GM21786 (cell line): ENCODE measurements around the gene TTC28.
"Not testable (repeated sequence)": the region's sequence is repeated elsewhere in the genome, so short reads cannot be mapped to it uniquely, and the experiment has no call there.

Source experiments
- ATAC-seq: cut with Tn5 transposase; IDR thresholded peaks from one replicate; pipeline ENCODE4 v1.9.1; 2021; ENCODE audit not compliant: unreplicated experiment

The TTC28 gene

DNA sequence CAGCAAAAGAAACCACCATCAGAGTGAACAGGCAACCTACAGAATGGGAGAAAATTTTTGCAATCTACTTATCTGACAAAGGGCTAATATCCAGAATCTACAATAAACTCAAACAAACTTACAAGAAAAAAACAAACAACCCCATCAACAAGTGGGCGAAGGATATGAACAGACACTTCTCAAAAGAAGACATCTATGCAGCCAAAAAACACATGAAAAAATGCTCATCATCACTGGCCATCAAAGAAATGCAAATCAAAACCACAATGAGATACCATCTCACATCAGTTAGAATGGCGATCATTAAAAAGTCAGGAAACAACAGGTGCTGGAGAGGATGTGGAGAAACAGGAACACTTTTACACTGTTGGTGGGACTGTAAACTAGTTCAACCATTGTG is 188.4 kb downstream of the TTC28 start:
- ATAC-seq = not testable (repeated sequence)

DNA sequence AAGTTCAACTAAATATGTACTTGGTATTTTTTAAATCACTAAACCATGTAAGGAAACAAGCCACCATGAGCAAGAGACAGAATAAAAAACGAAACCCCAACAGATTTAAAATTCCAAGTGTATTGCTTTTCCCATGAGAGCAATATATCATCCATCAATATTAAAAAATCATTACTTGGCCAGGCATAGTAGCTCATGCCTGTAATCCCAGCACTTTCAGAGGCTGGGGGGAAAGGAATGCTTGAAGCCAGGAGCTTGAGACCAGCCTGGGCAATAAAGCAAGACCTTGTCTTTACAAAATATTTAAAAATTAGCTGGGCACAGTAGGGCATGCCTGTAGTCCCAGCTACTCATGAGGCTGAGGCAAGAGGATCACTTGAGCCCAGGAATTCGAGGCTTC is 190.8 kb downstream of the TTC28 start:
- ATAC-seq = no peak

DNA sequence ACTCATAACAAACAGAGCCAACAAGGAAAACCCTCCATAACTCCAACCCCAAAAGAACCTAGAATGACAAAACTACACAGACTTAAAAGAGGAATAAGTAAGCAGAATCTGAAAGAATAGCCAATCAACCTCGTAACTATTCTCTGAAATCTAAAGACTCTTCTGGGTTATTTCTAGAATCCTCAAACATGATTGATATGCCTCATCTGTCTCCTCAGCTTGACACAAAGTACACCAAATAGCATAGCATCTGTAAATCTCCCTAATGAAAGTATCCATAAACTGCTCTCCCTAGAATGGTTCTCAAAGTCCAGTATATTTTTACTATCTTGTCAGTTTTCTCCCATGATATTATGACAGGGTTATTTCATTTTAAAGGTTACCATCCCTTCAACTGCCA is 195.0 kb downstream of the TTC28 start:
- ATAC-seq = no peak

DNA sequence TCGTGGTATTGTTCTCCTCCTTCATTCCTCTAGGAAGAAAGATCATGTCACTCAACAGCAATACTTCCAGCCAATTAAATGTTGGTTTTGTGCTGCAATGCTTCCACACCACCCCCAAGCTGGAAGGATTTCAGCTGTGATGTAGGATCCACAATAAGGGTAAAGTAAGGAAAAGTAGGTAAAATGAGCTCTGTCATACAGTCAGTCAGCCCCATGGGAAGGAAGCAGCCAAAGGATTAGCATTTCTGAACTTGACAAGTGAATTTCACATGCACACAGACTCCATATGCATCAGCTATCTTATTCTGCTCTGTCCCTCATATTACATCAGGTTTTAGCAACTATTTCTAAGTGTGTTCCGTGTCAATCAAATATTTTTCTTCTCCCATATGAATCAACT is 197.9 kb downstream of the TTC28 start:
- no peak for ATAC-seq

DNA sequence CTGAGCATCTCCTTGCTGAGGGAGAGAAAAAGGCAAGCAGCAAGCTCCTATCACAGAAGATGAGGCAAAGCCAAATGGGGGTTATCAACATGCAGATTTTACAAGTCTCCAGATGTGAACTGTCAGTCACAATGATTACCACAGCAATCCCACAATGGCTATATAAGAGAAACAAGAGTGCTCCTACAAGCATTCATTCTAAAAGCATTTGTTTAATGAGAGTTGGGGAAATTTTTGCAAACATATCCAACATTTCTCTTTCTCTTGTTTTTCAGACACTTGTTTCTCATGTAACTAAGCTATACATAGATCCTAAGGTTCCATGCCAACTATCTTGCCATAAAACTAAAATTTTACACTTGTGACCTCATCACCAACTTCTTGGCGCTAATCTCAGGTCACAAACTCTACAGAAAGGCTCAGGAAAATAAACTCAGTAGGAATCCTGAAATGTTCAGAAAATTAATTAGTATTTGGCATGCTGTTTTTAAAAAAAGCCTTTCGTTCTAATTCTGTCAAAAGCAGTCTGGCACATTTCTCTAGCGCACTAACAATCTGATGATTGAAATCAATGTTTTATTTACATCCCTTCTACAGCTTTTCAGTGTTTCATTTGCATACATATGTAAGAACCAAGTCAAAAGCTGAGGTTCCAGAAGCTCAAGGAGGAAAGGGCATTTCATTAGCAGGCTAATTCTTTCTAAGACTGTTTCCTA is 199.5 kb downstream of the TTC28 start:
- ATAC-seq = no peak

DNA sequence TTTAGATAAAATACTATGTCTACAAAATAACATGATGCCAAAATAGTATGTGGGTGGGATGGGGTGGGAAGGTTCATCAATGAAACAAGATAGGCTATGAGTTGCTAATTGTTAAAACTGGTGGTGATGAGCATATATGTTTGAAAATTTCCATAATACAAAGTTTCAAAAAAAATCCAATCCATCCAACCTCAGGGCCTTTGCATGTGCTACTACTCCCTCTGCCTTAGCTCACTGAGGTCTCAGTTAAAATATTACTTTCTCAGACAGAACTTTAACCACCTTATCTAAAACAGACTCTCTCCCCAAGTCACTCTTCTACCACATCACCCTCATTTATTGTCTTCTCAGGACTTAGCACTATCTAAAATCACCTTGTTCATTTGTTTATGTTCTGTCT is 201.1 kb downstream of the TTC28 start:
- no peak for ATAC-seq

DNA sequence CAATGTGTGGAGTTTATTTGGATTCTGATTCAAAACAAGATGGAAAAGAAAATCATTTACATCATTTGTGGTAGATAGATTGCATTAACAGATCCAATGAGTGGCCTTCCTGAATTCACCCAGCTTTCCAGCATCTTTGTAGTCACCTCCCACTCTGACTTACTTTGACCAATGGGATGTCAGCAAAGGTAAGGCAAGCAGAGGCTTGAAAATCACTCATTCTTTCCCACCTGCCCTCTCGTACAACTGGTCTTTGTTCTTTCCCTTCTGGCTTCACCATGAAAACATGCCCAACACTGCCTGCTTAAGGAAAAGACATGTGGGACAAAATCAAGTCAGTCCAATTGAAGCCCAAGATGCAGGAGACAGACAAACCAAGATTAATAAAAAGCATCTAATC is 202.1 kb downstream of the TTC28 start:
- ATAC-seq = no peak

DNA sequence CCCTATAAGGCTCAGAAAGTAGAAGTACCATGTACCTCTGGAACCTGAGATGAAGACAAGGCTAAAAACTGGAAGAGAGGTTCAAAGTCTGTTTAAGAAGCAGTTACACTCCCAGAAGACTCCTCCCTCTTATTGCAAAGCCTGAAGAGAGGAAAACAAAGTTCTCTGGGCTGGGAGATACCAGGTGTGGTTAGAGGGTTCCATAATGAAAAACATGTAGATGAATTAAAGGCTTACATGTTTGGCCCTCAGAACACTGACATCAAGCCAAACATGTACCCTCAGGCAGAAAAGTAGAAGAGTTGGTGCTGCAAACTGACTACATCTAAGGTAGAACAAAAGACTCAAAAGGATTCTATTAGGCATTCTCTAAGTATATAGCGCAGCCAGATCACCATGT is 205.3 kb downstream of the TTC28 start:
- ATAC-seq = no peak

DNA sequence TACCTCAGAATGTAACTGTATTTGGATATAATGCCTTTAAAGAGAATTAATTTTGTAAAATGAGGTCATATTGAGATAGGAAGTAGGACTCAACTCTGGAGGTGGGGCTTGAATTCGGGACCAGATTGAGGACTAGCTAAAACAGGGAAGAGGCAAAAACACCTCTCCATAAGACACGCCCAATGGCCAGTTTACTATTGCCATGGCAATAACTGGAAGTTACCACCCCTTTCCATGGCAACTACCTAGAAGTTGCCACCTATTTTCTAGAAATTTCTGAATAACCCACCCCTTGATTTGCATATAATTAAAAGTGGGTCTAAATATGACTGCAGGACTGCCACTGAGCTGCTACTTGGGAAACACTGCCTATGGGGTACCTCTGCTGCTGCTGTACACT is 206.4 kb downstream of the TTC28 start:
- no peak for ATAC-seq

DNA sequence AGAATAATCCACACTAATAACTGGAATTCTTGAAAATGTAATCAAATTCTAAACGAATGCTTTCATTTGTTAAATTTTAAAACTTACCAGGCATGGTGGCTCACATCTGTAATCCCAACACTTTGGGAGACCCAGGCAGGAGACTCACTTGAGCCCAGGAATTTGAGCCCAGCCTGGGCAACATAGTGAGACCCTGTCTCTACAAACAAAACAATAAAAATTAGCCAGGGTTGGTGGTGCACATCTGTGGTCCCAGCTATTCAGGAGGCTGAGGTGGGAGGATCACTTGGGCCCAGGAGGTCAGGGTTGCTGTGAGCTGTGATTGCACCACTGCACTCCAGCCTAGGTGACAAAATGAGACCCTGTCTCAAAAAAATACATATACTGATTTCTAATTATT is 212.6 kb downstream of the TTC28 start:
- ATAC-seq = not testable (repeated sequence)

DNA sequence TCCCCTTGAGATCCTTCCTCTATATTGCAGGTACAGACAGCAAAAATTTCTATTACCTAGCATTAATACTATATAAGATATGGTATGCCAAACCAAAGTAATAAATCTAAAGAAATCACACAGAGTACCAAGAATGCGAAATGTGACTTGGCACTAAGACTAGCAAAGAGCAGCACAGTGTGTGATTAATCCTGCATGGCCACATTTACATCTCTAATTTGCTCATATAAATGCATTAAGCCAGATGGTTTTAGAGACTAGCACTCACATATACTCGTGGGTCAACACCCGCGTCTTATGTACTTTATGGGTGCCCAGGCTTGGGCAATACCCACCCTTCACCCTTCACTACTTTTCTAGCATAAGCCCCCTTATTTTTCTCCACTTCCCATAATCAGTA is 213.2 kb downstream of the TTC28 start:
- no peak for ATAC-seq

DNA sequence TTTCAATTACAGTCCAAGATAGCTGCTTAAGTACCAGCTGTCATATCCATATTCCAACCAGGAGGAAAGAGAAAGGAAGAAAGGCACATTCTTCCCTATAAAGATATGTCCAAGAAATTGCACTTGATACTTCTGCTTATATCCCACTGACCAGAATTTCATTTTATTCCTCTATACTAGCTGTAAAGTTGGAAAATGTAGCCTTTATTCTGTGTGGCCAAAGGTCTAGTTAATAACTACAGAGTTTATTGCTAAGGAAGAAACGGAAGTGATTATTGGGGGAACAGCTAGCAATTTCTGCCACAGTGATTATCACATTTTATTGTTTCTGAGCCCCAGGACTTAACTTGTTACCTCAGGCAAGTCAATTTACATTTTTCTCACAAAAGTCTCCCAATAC is 213.8 kb downstream of the TTC28 start:
- no peak for ATAC-seq

DNA sequence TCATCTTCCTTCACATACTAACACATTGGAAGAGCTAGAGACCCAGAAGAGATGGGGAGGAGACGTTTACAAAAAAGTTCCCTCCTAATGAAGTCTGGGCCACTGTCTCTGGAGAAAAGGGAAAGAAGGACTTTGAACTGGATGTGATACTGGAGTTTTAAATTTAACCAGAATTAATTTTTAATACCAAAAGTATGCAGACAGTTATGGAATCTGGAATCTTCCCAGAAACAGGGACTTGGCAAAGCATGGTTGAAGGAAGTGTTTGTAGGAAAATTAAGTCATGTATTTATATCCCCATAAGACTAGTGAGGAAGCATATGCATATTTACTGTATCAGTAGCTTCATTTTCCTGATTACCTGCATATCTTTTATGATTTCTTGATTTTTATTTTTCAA is 215.5 kb downstream of the TTC28 start:
- no peak for ATAC-seq

DNA sequence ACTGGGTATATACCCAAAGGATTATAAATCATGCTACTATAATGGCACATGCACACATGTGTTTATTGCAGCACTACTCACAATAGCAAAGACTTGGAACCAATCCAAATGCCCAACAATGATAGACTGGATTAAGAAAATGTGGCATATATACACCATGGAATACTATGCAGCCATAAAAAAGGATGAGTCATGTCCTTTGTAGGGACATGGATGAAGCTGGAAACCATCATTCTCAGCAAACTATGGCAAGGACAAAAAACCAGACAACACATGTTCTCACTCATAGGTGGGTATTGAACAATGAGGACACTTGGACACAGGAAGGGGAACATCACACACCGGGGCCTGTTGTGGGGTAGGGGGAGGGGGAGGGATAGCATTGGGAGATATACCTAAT is 216.2 kb downstream of the TTC28 start:
- not testable (repeated sequence) for ATAC-seq

DNA sequence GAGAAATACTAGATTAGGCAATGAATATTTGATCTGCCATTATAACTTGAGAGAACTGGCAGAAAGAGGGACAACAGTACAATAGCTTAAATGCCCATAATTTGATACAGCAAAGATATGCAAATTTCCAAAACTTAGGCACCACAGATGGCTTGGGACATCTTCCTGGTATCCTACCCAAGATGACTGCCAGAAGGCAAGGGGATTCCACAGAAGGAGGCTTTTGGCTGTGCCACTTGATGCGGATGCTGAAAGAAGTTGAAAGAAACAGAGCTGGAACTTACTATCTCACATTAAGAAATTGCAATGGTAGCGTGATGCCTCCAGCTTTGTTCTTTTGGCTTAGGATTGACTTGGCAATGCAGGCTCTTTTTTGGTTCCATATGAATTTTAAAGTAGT is 216.7 kb downstream of the TTC28 start:
- no peak for ATAC-seq

DNA sequence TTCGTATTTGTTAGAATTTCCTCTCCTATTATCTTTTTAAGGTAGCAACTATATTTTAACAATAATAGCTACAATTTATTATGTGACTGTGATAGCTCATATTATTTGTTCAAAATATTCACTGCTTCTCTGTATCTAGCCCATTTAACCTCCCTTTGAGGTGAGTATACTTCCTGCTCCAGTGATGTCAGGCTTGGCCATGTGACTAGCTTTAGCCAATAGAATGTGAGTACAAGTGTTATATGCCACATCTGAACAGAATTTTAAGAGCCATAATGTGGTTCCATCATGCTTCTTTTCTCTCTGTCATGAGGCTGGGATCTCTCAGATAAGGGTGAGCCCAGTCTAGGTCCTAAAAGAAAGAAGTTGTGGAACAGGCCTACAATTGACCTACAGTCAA is 217.6 kb downstream of the TTC28 start:
- no peak for ATAC-seq

DNA sequence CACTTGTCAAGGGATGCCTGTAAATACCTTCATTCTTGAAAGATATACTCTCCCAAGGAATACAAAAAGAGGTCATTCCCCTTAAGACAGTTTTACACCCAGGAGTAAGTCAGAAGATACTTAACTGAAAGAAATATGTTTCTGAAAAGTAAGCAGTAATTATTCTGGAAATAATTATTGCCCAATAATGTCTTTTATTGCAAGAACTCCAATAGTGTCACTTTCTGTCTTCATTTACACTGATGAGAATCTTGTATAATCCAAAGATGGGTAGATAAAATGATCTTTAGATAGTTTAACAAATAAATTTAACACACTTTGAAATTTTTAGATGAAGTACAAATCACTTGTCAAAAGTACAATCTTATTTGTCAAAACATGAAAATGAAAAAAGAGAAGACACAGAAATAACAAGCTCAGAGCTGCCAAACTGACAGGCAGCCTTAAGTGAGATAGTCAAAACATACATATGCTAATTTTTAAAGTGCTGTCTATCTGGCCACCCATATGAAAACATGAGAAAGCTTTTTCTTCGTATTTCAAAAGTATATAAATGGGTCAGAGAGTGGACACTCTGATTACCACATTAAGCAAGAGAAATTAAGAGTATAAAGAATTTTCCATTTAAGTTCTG is 225.1 kb downstream of the TTC28 start:
- ATAC-seq = no peak

DNA sequence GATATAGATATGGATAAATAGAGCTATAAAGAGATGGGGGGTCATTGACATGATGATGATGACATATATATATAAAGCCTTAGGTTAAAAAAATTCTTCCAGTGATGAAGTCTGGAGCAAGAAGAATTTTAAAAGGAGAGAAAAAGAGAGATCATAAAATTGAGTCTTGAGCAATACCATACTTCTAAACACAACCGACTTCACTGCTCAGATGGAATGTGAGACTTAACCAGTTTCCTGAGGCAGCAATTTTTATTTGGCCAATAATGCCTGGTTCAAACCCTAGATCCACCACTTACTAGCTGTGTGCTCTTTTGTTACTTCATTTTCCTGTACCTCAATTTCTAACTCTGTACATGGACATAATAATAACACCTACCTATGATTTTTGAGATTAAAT is 229.5 kb downstream of the TTC28 start:
- no peak for ATAC-seq

DNA sequence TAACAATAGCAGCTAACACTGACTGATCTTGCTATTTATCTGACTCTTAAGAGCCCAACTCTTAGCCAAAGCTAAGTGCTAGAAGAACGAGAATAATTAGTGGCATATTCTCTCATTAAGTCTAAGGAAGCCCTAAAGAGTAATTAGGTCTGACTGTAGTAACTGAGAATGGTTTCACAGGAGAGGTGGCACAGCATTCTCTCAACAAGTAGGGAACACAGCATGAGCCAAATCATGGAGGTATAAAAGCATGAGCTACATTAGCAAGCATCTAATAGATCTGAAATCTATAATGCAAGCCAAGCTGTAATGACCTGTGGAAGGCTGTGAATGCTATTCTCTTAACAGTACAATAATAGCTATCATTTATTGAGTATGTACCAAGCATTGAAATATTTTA is 230.6 kb downstream of the TTC28 start:
- no peak for ATAC-seq

DNA sequence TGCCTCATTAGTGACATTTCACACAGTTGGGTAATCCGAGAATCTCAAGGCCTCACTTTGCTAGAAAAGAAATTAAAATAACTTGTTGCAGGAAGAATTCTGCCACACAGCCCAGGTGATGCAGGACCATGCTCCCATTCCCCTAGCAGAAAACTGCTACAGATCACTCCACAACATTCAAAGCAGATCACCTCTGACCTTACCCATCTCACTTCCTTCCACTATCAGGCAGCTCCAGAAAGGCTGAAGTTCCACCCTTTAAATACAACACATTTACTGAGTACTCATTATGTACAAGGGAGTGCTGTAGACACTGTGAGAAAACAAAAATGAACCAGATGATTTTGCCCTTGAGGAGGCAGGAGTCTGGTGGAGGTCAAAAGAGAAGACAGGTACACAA is 231.0 kb downstream of the TTC28 start:
- no peak for ATAC-seq

DNA sequence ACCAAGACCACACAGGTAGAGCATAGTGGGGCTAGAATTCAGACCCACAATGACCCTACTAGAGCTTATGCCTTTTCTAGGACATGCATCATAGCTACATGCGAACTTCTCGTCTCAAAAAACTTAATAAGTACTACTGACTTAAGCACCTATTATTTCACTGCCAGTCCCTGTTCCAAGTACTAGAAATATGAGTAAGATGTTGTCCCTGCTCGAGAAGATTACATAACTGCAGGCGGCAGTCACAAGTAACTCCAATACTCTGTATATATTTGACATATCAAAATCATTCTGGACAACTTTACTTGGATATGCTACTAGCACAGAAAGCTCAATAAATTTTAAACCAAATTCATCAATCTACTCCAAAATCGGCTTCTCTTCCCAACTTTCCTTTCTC is 235.0 kb downstream of the TTC28 start:
- no peak for ATAC-seq

DNA sequence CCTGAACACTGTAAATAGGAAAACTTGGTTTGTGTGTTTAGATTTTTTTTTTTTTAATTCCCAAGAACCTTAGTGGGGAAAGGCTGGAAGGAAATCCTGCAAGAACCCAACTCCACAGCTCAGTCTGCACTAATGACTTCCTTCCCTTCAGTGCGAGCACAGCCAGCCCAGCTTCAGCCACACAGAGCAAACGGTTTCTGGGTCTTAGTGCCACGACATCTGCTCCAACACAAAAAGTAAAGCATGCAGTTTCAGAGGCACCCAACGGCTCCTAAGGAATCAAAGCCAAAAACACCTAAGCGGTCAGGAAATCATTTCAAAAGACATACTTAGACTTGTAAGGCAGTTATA is 236.1 kb downstream of the TTC28 start:
- ATAC-seq = no peak
